MCF 10A (cell line): Measurements from ENCODE around the gene ASZ1. TPM values are rescaled to one million over a fixed set of nuclear protein-coding genes. Genes with fewer than 3 reads are reported as not detected.

Experiments
- BruUV-seq: library from RNA; stranded (reverse); fragments of 400-500 nt; replicated peaks from 2 replicates; lab custom pipeline; 2021; lab: Mats Ljungman, UMichigan
- CTCF ChIA-PET: fragments of 300-600 bp; sonication (Branson Sonifier 250); formaldehyde crosslinking; extraction: SDS; loops from one replicate; lab custom pipeline; 2021; ENCODE audit warnings: antibody characterized with exemption, inconsistent platforms; lab: Yijun Ruan, JAX
- POLR2A ChIA-PET: fragments of 300-600, 350-650 bp; sonication (Branson Sonifier 250); formaldehyde crosslinking; extraction: SDS; loops from one replicate; lab custom pipeline; 2020; ENCODE audit warnings: antibody characterized with exemption, inconsistent platforms; lab: Yijun Ruan, JAX
- DNase-seq: peaks from one replicate; pipeline ENCODE4 v3.0.0-alpha.2; 2018; ENCODE audit not compliant: unreplicated experiment
- H3K27ac Mint-ChIP-seq: one replicate; pipeline ENCODE4 v1.8.0; 2022; ENCODE audit warnings: mild to moderate bottlenecking, low read depth, mixed read lengths; ENCODE audit not compliant: unreplicated experiment
- H3K27me3 Mint-ChIP-seq: one replicate; pipeline ENCODE4 v1.8.0; 2022; ENCODE audit warnings: mixed read lengths; ENCODE audit not compliant: insufficient read depth, unreplicated experiment
- H3K36me3 Mint-ChIP-seq: one replicate; pipeline ENCODE4 v1.8.0; 2022; ENCODE audit warnings: mild to moderate bottlenecking, moderate library complexity, mixed read lengths; ENCODE audit not compliant: insufficient read depth, unreplicated experiment
- H3K4me1 Mint-ChIP-seq: one replicate; pipeline ENCODE4 v1.8.0; 2022; ENCODE audit warnings: mixed read lengths; ENCODE audit not compliant: insufficient read depth, unreplicated experiment
- H3K4me3 Mint-ChIP-seq: one replicate; pipeline ENCODE4 v1.8.0; 2022; ENCODE audit warnings: mild to moderate bottlenecking, moderate library complexity, mixed read lengths; ENCODE audit not compliant: unreplicated experiment
- H3K9me3 Mint-ChIP-seq: one replicate; pipeline ENCODE4 v1.8.0; 2022; ENCODE audit warnings: mixed read lengths; ENCODE audit not compliant: unreplicated experiment
- CTCF ChIP-seq: fragments of 200-600 bp; IDR thresholded peaks from one replicate; pipeline ENCODE4 v1.8.0; 2022; ENCODE audit warnings: antibody characterized with exemption, mild to moderate bottlenecking; ENCODE audit not compliant: unreplicated experiment
- intact Hi-C: fragments of 100-400 bp; cut with micrococcal nuclease; formaldehyde crosslinking; loops from 2 replicates; pipeline ENCODE4 v1.14.1; 2022
- total RNA-seq: library from RNA; stranded (reverse); gene quantifications from 2 replicates; pipeline ENCODE4 v1.2.3, GENCODE V29; 2022

ASZ1 gene
- total RNA-seq, 1 experiment from 2014 or later: not detected

GRCh38 chr7:117364339-117365080, 62.8 kb downstream of the ASZ1 start:
- CTCF ChIA-PET: interaction anchor here (1.5 kb wide), 1 partner anchor 152 kb away, joined by 5 read pairs; no protein-coding TSS in a partner anchor
- Mint-ChIP-seq H3K4me1 (no peaks in the 10 kb centered on the region), H3K36me3 (no peaks in the 10 kb centered on the region), H3K27ac (no peak overlapping the region), H3K4me3 (no peak overlapping the region), H3K27me3 (peaks cover 48% of the 10 kb centered on the region), H3K9me3 (no peaks in the 10 kb centered on the region)
- no TSS peak for BruUV-seq
- POLR2A ChIA-PET: no interaction called here
- DNase-seq: no peak
- intact Hi-C loops: no loop called here
- no peak for TF ChIP-seq CTCF

GRCh38 chr7:117362294-117362888, 64.9 kb downstream of the ASZ1 start:
- CTCF ChIA-PET: no interaction called here
- H3K4me1 Mint-ChIP-seq: no peaks in the 10 kb centered on the region

GRCh38 chr7:117350027-117350426, 77.3 kb downstream of the ASZ1 start:
- no peaks in the 10 kb centered on the region for H3K36me3 Mint-ChIP-seq
- BruUV-seq: no TSS peak
- no peak for DNase-seq
- H3K27me3 Mint-ChIP-seq: peaks cover 99% of the 10 kb centered on the region
- H3K4me1 Mint-ChIP-seq: no peaks in the 10 kb centered on the region
- CTCF ChIA-PET: no interaction called here
- no peaks in the 10 kb centered on the region for H3K9me3 Mint-ChIP-seq
- intact Hi-C loops: no loop called here
- H3K27ac Mint-ChIP-seq: no peak overlapping the region
- POLR2A ChIA-PET: no interaction called here
- no peak overlapping the region for H3K4me3 Mint-ChIP-seq
- TF ChIP-seq CTCF: no peak

More at GRCh38 chr7:117362294-117362888, 64.9 kb downstream of the ASZ1 start:
- no peak for DNase-seq
- POLR2A ChIA-PET: no interaction called here
- Mint-ChIP-seq H3K4me3 (no peak overlapping the region), H3K27me3 (peaks cover 67% of the 10 kb centered on the region), H3K36me3 (no peaks in the 10 kb centered on the region), H3K27ac (no peak overlapping the region), H3K9me3 (no peaks in the 10 kb centered on the region)
- intact Hi-C loops: no loop called here
- no peak for TF ChIP-seq CTCF
- BruUV-seq: no TSS peak

GRCh38 chr7:117349570-117349969, 77.7 kb downstream of the ASZ1 start:
- H3K27ac Mint-ChIP-seq: no peak overlapping the region
- no peak for TF ChIP-seq CTCF
- BruUV-seq: no TSS peak
- intact Hi-C loops: no loop called here
- no peaks in the 10 kb centered on the region for H3K9me3 Mint-ChIP-seq
- H3K4me1 Mint-ChIP-seq: no peaks in the 10 kb centered on the region
- H3K4me3 Mint-ChIP-seq: no peak overlapping the region
- no peaks in the 10 kb centered on the region for H3K36me3 Mint-ChIP-seq
- H3K27me3 Mint-ChIP-seq: peaks cover 99% of the 10 kb centered on the region
- no peak for DNase-seq
- ChIA-PET CTCF (no interaction called here), POLR2A (no interaction called here)
